A172 (cell line): ENCODE results near the gene TTC39C. TPM values are rescaled to one million over a fixed set of nuclear protein-coding genes. Genes with fewer than 3 reads are reported as not detected.
"Not testable (repeated sequence)": the region's sequence is repeated elsewhere in the genome, so short reads cannot be mapped to it uniquely, and the experiment has no call there.

Experiments used
- DNase-seq: peaks from one replicate; pipeline ENCODE4 v3.0.0-alpha.2; 2015; ENCODE audit warnings: low spot score
- total RNA-seq: library from RNA; depleted of rRNA; stranded (reverse); fragments of >200 nt; shearing (Covaris generic); gene quantifications from 2 replicates; pipeline ENCODE4 v1.2.3, GENCODE V29; 2014

The TTC39C gene
- total RNA-seq, 1 experiment from 2014 or later = 17.8 TPM

- no peak for DNase-seq
Observed at GRCh38 chr18:24053211-24053610, 38.7 kb downstream of the TTC39C start.

DNA sequence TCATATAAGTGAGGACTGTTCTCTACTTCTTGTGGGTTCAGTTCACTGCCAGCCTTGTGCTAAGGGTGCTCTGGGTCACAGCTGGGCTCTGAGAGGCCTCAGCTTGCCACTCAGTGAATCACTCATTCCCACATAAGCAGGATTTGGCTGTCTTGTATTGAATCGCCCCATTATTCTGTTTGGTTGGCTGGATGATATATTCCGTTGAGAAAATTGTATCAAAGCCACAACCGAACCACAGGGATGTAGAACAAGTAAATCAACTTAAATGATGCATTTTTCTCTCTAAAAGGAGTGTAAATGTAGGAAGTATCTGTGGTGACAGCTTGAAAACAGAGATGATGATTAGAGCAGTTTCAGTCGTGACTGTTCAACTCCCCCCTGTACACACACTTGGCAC, 39.6 kb downstream of the TTC39C start:
- peak; percentile 61 for DNase-seq

- DNase-seq = no peak
Observed at GRCh38 chr18:24055009-24055804, 40.7 kb downstream of the TTC39C start.

- DNase-seq = no peak
Observed at GRCh38 chr18:24055878-24056277, 41.3 kb downstream of the TTC39C start.

DNA sequence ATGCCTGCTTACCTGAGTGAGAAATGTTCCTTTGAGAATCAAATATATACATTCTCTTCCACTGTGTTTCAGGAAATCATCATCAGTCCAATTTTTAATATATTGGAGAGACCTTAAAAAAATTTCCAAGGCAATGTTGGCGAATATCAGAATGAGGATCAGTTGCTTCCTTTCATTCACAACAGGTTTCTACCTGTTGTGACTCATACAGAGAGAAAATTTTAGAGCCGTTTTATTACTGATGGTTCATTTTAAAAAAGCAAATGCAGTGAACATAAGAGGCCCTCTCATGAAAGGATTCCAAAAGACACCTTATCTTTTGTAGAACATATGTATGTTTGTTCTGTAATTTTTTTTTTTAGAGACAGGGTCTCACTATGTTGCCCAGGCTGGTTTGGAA, 42.0 kb downstream of the TTC39C start:
- no peak for DNase-seq

DNA sequence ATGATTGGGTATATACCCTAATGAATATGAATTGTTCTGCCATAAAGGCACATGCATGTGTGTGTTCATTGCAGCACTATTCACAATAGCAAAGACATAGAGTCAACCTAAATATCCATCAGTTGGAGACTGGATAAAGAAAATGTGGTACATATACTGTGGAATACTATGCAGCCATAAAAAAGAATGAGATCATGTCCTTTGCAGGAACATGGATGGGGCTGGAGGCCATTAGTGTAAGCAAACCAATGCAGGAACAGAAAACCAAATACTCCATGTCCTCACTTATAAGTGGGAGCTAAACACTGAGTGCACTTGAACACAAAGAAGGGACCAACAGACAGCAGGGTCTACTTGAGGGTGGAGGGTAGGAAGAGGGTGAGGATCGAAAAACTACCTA, 43.2 kb downstream of the TTC39C start:
- DNase-seq = no peak

GRCh38 chr18:24059385-24059784, 44.8 kb downstream of the TTC39C start:
- DNase-seq = not testable (repeated sequence)

- no peak for DNase-seq
Observed at GRCh38 chr18:24060644-24061043, 46.1 kb downstream of the TTC39C start.

DNA sequence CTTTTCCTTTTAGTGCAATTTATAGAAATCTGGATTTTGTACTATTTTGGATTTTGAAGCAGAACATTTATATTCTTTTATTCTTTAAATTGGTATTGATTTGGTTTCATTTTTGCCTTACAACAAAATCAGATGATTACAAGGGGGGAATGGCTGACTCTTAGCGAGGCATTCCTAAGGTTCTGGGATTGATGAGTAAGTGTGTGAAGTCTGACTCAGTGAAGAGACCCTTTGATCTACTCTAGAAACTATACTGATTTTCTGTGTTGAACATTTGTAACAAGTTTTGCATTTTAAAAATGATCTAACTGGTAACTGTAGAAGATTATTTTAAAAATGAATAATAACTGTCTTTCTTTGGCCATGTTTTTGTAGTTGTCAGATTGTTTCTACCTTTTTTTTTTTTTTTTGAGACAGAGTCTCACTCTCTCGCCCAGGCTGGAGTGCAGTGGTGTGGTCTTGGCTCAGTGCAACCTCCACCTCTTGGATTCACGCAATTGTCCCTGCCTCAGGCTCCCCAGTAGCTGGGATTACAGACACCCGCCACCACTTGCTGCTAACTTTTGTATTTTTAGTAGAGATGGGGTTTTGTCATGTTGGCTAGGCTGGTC, 48.7 kb downstream of the TTC39C start:
- DNase-seq = peak; percentile 33

GRCh38 chr18:24064391-24065100, 50.0 kb downstream of the TTC39C start:
- DNase-seq = peak; percentile 59

GRCh38 chr18:24065906-24066305, 51.4 kb downstream of the TTC39C start:
- no peak for DNase-seq

DNA sequence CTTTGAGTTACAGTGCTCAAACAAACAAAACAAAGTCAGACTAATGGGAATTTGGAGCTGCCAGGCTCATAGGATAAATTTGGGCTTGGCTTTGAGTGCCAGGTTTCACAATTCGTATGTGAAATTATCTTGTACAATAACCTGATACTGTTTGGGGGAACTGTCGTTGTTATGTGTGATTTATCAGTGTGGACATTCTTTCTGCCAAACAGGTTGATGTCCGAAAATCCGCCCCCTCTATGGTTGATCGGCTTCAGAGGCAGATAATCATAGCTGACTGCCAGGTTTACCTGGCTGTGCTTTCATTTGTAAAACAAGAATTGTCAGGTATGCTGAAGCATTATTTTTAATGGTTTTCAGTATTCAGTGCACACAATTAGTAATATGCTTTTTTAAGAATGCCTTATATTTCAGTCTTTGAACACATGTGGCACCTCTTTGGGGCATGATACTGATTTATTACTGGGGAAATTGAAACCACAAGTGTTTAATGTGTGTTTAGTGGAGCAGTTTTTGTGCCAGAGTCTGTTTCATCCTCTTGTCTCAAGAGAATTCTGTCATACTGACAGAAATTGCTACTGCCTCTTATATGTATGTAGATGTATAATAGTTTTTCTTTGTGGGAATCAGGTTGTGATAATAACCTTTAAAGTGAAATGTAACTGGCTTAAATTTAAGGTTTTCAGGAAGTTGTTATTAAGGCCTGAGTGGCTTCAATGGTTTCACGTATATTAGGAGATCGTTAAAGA, 54.6 kb downstream of the TTC39C start:
- DNase-seq = no peak

DNA sequence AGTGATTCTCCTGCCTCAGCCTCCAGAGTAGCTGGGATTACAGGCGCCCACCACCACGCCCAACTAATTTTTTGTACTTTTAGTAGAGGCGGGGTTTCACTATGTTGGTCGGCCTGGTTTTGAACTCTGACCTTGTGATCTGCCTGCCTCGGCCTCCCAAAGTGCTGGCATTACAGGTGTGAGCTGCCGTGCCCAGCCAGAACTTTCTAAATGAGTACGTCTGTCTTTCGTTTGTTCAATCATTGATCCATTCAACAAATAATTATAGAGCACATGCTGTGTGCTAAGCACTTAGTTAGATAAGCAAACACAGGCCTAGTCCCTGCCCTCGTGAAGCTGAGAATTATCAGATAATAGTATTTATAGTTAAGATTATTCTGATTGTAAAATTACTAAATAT, 56.5 kb downstream of the TTC39C start:
- DNase-seq = no peak

GRCh38 chr18:24071779-24072178, 57.2 kb downstream of the TTC39C start:
- DNase-seq = no peak

DNA sequence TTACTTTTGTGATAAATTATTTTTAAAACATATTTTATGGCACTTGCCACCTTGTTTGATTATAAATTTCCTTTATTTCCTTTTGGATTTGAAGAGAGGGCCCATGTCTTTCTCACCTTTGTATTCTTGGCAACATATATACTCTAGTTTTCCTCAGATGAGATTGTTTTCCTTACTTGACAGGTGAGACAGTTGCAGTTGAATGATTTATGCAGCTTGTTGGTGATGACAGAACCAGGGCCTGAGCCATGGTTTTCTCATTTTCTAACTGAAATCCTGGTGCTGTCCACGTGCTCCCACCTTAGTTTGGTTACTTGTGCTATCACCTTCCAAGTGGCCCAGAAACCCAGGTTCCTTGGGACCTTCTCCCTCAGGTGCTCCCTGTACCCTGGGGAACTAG, 58.2 kb downstream of the TTC39C start:
- DNase-seq = no peak

DNA sequence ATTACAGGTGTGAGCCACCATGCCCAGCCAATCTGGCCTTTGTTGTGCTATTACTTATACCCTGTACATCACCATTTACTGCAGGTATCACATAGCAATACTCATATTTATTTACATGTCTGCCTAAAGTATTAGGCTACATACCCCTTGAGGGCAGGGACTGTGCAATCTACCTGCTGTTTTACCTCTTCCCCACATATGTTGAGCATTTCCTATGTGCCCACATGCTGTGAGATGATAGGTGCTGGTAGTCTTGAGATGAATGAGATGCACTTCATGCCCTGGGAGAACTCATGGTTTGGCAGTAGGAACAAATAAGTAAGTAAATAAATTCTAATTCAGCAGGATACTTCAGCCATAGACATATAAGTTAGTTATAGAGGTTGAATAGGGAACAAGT, 59.2 kb downstream of the TTC39C start:
- DNase-seq = no peak

DNA sequence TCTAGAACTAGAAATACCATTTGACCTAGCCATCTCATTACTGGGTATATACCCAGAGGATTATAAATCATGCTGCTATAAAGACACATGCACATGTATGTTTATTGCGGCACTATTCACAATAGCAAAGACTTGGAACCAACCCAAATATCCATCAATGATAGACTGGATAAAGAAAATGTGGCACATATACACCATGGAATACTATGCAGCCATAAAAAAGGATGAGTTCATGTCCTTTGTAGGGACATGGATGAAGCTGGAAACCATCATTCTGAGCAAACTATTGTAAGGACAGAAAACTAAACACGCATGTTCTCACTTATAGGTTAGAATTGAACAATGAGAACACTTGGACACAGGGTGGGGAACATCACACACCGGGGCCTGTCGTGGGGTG, 60.2 kb downstream of the TTC39C start:
- DNase-seq = not testable (repeated sequence)

DNA sequence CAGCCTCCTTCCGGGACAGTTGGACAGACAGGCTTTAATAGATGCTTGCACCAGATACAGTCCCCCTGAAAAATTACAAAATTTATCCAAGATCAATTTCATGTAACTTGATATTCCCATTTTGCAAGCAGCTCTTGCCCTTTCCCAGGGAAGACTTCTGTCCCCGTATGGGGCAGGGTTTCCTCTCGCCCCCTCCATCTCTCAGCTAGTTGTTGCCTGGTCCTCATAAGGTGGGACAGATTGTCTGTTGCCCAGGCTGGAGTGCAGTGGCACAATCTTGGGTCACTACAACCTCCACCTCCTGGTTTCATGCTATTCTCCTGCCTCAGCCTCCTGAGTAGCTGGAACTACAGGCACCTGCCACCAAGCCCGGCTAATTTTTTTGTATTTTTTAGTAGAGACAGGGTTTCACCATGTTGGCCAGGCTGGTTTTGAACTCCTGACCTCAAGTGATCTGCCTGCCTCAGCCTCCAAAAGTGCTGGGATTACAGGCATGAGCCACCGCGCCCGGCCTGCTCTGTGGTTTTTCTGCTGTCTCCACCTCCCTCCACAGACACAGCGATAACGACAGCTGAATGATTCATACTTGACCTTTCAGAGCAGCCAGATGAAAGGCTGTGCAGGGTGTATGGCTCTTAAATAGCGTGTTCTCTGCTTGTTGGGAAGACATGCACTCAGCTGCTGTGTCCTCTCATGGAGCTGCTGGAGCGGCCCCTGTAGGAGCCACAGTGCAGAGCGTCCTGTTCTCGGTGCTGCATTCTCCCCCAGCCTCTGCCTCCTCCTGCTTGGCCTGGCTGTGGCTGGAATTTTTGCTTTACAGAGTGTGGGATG, 61.4 kb downstream of the TTC39C start:
- DNase-seq = peak; percentile 99

GRCh38 chr18:24076950-24077349, 62.4 kb downstream of the TTC39C start:
- DNase-seq = no peak

GRCh38 chr18:24078391-24078790, 63.8 kb downstream of the TTC39C start:
- DNase-seq = no peak

DNA sequence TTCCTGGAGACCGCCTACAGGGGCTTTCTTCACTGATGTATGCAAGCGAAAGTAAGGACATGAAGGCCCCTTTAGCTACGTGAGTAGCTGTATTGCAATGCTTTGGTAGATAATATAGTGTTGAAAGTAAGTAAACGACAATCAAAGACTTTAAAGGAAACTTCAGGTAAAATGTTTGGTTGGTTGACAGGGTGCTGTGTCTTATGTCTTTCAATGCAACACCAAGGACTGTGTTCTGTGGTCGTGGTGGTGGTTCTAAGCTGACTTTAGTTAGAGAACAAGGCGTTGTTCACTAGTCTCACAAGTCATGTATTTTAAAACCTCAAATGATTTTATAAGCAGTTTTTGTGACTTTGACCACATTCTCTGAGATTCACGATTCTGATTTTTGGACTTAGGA, 66.3 kb downstream of the TTC39C start:
- DNase-seq = no peak
